HG02884 (cell line): ENCODE measurements around the gene SGK1.
"Not testable (repeated sequence)": the region's sequence is repeated elsewhere in the genome, so short reads cannot be mapped to it uniquely, and the experiment has no call there.

Experiments used
- ATAC-seq: cut with Tn5 transposase; IDR thresholded peaks from one replicate; pipeline ENCODE4 v1.9.1; 2021; ENCODE audit warnings: mild to moderate bottlenecking, moderate library complexity; ENCODE audit not compliant: unreplicated experiment

The SGK1 gene

DNA sequence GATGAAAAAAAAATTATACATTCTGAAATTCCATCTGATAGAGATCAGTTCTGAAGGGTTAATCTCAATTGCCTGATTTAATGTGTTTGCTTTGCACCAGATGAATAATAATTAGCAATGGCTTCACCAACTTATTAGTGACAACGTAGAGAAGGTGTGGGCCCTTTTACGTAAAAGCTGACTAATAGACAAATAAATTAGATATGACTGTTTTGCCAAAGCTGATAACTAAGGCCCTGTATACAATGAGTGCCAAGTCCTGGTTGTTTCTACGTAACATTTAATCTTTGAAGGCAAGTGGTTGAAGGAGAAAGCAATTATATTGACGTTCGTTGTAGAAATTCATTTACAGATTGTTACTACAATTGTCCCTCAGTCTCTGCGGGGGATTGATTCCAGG is 10.8 kb downstream of the SGK1 start:
- no peak for ATAC-seq

DNA sequence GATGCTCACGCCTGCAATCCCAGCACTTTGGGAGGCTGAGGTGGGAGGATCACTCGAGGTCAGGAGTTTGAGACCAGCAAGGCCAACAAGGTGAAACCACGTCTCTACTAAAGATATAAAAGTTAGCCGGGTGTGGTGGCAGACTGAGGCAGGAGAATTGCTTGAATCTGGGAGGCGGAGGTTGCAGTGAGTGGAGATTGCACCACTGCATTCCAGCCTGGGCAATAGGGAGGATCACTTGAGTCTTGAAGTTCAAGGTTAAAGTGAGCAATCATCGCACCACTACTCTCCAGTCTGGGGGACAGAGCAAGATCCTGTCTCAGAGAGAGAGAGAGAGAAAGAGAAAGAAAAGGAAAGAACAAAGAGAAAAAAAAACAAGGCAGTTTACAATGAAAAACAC is 13.5 kb downstream of the SGK1 start:
- ATAC-seq: not testable (repeated sequence)

DNA sequence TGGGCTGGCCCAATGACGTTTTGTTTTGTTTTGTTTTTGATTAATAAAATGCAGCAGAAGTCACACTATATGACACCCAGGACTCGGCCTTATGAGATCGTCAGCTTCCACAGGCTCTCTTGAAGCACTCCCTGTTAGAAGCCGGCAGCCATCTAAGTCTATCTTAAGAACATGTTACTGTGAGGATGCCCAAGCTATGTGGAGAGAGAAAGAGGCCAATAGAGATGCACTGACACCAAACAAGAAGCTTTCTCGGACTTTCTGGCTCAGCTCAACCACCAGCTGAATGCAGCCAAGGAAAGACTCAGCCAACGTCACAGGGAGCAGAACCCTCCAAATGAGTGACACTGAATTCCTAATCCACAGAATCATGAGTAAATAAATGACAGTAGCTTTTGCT is 14.0 kb downstream of the SGK1 start:
- no peak for ATAC-seq

DNA sequence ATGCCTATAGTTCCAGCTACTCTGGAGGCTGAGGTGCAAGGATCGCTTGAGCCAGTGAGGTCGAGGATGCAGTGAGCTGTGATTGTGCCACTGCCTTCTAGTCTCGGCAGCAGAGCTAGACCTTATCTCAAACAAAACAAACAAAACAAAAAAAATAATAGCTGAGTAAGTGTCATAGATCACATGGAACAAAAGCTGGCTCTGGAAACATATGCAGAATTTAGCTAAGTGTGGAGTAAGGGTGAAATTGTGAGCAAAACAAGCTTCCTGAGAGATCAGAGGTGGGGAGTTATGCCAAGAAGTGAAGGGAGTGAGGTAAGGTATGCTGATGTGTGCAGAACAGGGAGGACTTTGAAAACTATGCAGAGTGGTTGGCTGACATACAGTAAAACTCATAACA is 18.7 kb downstream of the SGK1 start:
- no peak for ATAC-seq

DNA sequence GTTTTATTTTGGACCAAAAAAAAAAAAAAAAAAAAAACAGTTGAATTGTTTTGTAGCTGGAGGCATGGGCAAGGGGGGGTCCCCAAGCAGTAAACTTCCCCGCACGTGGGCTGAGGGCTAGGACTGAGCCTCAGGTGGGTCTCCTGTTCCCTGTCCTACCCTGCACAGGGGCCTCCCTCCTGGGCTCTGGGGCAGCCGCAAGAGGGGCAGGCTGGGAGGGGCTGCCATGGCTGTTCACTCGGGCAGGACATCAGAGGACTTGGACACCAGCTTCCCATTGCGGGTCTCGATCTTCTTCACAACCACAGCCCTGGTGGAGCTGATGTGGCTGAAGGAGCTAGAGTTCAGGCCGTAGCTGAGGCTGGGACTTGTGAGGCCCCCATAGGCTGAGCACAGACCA is 21.1 kb downstream of the SGK1 start:
- no peak for ATAC-seq

DNA sequence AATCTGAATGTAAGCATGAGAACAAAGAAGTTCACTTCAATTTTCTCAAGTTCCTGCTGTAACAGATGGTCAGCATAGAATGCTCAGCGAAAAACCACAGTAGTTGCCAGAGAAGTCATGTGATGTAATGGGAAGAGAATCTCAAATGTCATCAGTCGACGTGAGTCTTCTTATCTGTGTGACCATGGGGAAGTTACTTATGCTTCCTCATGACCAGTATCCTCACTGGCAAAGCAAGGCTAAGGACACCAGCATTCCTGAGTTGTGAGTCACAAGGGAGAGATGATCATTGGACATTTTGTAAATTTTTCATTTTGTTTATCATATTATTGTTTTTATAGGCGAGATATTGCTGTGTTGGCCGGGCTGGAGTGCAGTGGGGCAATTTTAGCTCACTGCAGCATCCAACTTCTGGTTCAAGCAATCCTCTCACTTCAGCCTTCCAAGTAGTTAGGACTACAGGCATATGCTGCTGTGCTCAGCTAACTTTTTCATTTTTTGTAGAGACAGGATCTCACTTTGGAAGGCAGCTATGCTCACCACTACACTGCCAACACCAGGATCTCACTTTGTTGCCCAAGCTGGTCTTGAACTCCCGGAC is 21.9 kb downstream of the SGK1 start:
- peak; percentile 68 for ATAC-seq

DNA sequence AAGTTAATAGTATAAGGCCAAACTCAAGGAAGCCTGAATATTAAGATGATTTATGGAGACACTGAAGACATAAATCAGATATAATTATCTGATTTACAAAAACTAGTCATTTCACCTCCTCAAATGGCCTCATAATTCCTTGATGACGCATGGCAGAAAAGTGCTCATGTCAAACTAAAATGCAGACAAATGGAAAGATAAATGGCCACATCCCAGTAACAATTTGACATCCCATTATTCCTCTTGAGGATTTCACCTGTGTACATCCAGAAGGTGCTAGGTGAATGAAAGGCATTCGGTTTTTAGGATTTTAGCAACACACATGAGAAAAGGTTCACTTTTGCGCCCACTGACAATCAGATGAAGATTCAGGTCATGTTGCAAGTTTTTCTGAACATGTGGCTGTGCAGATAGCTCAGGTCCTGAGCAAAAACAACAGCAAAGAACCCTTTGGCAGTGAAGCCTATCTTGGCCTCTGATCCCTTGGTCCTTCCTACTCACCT is 24.2 kb downstream of the SGK1 start:
- no peak for ATAC-seq

DNA sequence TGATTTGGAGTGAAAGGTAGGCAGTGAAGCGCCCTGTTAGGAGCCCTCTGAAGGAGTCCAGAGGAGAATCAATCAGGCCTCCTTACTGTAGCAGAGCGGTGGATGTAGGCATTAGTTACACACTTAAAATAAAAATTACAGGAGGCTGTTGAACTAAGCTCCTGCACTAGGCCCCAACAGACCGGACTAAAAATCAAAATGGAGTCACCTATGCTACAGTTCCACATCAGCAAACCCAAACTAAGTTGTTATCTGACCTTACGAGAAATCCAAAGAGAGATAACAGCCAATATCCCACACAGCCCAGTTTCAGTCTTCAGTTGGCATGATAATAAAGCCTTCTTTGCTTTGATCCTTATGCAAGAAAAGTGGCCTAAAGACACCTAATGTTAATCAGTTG is 26.8 kb downstream of the SGK1 start:
- no peak for ATAC-seq

DNA sequence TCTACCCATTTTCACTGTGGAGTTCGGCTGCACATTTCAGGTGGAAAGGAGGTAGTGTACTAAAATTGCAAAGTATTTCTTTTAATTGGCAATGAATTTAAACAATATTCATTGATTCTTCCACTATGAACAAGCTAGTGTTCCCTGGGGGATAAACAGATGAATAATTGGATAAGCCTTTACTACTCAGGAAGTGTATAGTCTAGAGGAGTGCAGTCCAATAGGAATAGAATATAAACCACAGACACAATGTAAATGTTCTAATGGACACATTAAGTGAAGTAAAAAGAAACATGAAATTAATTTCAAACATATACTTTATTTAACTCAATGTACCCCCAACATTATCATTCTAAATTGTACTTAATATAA is 28.7 kb downstream of the SGK1 start:
- no peak for ATAC-seq

DNA sequence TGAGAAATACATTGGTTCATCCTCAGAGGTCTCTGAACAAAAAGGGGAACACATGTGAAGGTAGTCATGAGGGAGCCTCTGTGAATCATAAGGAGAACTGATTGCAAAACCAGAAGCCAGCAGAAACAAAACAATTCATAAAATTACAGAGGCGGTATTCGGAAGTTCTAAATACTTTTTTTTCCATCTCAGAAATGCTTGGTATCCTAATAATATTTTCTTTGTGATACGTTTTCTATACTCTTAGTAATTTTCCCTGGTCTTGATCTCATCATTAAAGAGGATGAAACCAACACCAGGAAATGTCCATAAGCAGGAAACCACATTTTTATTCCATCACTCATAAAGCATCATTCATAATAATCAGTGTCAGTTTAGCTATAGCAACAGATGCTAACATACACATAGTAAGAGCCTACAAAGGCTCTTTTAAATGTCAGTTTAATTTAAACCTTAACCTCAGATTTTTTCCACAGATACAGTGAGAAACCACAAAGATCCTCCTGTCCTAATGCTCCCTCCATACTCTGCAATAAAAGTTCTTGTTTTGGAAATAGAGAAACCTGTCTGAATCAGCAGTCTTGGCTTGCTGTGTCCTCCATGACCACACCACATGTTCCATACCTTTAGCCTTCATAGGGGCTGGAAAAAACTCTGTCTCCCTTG is 29.2 kb downstream of the SGK1 start:
- ATAC-seq: peak; percentile 87

DNA sequence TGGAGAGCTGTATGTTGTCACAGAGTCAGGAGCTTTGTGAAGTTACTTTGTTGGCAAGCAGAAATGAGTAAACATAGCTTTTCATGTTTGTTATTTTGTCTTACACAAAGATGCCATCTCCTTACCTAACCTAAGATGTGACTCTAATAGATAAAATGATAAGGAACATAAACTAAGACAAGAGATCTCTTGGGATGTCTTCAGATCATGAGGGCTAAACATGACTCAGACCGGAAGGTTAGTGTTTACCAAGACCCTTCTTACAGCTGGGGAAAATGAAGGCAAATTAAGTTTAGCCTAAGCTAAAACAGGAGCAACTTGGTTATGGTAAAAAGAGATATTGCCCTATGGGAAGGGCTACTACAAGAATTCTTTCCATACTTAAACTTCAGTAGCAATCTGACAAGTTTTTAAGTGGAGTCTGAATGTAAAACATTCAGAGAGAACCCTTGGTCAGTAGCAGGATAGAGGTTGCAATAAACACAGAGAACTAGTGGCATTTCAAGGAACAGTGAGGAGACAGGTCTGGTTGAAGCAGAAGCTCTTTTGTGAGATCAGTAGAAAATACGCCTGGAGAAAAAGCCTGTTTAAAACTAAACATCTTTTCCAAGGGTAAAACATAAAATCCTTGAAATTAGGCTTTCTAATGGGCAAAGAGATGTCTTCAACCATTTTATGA is 29.9 kb downstream of the SGK1 start:
- peak; percentile 38 for ATAC-seq

DNA sequence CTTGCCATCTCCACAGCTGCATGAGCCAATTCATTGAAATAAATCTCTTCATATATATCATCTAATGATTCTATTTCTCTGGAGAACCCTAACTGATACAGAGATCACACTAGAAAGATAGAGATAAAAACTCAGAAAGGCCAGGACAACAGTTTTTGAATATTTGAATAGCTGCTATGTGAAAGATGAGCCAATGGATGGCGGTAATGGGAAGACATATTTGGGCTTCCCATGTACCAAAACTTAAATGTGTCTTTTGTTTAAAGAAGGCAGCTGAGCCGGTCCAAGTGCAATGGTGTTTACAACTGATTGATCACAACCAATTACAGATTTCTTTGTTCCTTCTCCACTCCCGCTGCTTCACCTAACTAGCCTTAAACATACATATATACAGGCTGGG is 35.1 kb downstream of the SGK1 start:
- no peak for ATAC-seq

DNA sequence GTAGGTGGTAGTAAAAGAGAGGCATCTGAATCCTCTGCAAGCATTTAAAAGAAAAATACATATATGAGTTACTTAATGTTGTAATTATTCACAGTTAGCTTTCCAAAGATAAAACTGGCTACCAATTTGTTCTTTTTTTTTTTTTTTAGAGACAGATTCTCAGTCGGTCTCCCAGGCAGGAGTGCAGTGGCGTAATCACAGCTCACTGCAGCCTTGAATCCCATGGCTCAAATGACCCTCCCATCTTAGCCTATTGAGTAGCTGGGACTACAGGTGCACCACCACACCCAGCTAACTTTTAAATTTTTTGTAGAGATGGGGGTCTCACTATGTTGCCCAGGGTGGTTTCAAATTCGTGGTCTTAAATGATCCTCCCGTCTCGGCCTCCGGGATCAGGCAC is 36.5 kb downstream of the SGK1 start:
- no peak for ATAC-seq

DNA sequence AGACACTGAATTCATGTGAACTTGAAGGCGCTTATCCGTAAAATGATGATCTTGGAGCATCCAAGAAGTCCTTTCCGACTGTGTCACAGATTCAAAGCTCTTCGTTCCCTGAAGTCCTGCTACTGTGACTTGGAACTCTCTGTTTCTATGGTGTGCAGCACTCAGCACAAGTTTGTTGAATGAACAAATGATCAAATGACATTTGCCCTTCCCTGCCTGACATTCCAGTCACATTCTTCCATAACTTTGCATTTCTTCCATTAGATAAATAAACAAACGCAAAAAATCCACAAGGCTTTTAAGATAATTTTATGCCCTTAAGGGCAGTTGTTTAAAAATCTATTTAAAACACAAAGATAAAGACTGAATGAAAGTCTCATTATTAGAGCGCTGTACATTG is 39.9 kb downstream of the SGK1 start:
- ATAC-seq: no peak

DNA sequence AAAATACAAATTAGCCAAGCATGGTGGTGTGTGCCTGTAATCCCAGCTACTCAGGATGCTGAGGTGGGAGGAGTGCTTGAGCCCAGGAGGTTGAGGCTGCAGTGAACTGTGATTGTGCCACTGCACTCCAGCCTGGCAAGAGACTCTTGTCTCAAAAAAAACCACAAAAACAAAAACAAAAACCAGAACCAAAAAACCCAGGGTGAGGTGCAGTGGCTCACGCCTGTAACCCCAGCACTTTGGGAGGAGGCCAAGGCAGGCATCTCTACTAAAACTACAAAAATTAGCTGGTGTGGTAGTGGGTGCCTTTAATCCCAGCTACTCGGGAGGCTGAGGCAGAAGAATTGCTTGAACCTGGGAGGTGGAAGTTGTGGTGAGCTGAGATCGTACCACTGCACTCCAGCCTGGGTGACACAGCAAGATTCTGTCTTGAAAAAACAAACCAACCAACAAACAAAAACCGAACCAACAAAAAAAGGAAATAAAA is 41.0 kb downstream of the SGK1 start:
- not testable (repeated sequence) for ATAC-seq

DNA sequence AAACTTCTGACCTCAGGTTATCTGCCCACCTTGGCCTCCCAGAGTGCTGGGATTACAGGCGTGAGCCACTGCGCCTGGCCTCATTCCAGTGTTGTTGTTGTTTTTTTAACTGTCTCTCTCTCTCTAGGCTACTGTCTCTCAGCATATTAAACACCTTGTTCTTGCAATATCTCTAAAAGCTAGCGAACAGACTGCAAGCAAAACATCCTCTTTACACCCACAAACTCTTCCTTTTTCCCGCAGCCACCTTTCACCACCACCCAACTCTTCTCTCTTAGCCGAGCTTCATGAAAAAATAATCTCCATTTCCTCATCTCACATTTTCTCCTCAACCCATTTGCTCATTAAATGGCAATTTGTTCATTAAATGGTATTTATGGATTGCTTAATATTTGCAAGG is 45.5 kb downstream of the SGK1 start:
- ATAC-seq: no peak

DNA sequence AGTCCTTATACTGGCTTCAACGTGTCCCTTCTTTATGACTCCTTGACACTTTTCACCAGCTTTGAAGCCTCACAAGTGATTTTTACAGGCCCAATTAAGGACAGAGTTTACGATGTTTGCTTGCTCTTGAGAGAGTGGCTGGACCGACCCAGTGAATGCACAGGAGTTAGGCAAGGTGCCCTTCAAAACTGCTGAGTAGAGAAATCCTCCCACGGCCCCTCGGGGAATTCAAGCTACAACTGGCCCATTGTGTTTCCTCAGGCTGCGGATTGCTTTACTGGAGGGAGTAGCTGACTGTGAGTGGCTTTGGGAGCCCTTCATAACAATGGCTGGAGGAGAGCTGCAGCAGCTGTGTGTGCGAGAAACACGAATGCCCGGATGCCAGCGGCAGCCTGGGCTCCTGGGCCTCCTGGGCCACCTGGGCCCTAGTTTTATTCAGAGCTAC is 50.0 kb downstream of the SGK1 start:
- ATAC-seq: no peak

DNA sequence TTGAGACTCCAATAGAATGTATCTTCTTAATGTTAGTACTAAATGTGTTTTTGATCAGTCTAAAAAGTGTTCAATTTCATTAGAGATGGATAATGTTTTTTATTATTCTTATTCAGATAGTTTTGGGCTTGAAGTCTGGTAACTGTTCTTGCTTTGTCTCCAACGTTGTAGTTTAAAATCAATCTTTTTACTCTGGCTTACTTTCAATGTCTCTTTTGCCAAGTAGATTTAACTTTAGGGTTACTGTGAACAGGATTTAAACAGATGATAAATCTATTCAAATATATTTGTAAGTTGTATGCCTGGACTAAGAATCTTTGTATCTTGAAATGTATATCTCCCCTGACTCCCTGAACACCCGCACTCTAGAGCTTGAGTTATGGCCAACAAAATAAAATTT is 51.1 kb downstream of the SGK1 start:
- no peak for ATAC-seq

DNA sequence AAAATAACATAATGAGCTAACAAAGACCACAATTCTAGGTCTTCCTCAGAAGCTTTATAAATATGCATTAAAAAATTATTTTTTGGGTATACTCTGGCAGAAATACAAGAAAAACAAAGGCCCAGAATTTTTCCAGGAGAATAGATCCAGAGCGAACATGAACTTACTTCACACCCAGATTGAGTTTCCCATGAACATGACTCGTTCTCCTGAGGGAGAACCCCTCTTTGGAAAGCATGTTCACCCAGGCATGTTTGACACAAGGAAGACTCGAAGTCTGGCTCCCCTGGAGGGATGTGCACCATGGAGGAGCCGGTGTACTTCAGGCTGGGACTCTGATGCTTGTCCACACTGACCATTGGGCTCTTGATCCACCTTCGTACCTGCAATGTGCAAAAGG is 56.1 kb downstream of the SGK1 start:
- ATAC-seq: no peak

DNA sequence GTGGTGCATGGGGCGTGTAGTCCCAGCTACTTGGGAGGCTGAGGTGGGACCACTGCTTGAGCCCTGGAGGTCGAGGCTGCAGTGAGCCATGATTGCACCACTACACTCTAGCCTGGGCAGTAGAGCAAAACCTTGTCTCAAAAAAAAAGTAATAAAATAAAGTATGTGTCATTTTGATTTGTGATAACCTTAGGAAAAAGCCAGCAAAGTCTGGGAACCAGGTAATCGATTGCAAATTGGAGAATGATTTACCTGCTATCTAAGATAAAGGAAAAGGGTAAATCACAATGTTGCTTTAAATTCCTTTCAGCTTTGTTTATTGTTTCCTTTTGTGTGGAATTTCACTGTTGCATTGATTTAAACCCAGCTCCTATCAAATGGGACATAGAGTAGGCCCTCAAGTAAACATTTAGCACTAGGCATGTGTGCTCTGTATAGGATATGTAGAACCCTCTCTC is 59.0 kb downstream of the SGK1 start:
- no peak for ATAC-seq

DNA sequence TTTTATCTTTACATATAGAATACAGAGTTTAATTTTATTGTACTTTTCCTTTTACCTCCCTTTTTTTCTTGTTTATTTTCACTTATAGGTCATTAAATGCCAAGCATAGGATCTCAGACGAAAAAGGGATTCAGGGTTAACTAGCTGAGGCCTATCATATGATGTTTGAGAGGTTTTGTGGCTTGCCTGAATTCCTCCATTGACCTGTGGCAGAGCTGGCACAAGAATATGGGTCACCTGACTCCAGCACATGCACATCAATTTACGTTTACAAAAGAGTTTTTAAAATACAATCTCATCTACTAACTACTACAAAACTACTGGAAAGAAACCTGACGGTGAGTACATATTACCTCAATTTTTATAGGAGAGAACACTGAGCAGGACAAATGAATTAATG is 60.4 kb downstream of the SGK1 start:
- ATAC-seq: no peak

DNA sequence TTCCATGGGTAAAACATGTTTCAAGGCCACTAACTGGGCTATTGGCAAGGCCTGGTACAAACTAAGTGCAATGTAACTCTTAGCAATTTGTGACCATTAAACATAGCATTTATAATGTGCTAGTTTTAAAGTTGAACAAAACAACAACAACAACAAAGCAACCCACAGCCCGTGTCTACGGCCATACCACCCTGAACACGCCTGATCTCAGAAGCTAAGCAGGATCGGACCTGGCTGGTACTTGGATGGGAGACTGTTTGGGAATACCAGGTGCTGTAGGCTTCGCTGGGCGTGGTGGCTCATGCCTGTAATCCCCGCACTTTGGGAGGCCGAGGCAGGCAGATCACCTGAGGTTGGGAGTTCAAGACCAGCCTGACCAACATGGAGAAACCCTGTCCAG is 61.0 kb downstream of the SGK1 start:
- ATAC-seq: no peak
